DOHH2 (cell line): Measurements from ENCODE around the gene HLA-DPB1.

Experiments
- H3F3A ChIP-seq: fragments of 200-600 bp; sonication (generic), shearing (Covaris generic); 2 replicates; pipeline ENCODE4 v1.6.0; 2016; ENCODE audit warnings: antibody characterized with exemption, mild to moderate bottlenecking; ENCODE audit not compliant: control insufficient read depth, insufficient read depth
- H3K27ac ChIP-seq: fragments of 200-600 bp; sonication (generic); 2 replicates; pipeline ENCODE4 v1.5.1; 2014; ENCODE audit warnings: low read depth, mild to moderate bottlenecking, low read length, moderate library complexity
- H3K27me3 ChIP-seq: fragments of 200-600 bp; sonication (generic); 2 replicates; pipeline ENCODE4 v1.6.1; 2014; ENCODE audit warnings: mild to moderate bottlenecking, low read length, mixed read lengths; ENCODE audit not compliant: control insufficient read depth
- H3K36me3 ChIP-seq: fragments of 200-600 bp; sonication (generic); 2 replicates; pipeline ENCODE4 v1.6.1; 2014; ENCODE audit warnings: mild to moderate bottlenecking, low read length, moderate library complexity, mixed read lengths; ENCODE audit not compliant: control insufficient read depth
- H3K4me1 ChIP-seq: fragments of 200-600 bp; sonication (generic); 2 replicates; pipeline ENCODE4 v1.6.1; 2014; ENCODE audit warnings: mild to moderate bottlenecking, low read length, mixed read lengths; ENCODE audit not compliant: control insufficient read depth
- H3K4me2 ChIP-seq: fragments of 200-600 bp; sonication (generic); 2 replicates; pipeline ENCODE4 v1.6.0; 2014; ENCODE audit warnings: mild to moderate bottlenecking, low read length, moderate library complexity
- H3K4me3 ChIP-seq: fragments of 200-600 bp; sonication (generic); 2 replicates; pipeline ENCODE4 v1.5.1; 2014; ENCODE audit warnings: mild to moderate bottlenecking, low read length, mixed read lengths
- H3K79me2 ChIP-seq: fragments of 200-600 bp; sonication (generic); 2 replicates; pipeline ENCODE4 v1.6.1; 2014; ENCODE audit warnings: mild to moderate bottlenecking, low read length, mixed read lengths; ENCODE audit not compliant: control insufficient read depth
- H3K9me2 ChIP-seq: fragments of 200-600 bp; sonication (generic); replicated peaks from 2 replicates; pipeline ENCODE4 v1.6.1; 2014; ENCODE audit warnings: mild to moderate bottlenecking, low read length, mixed read lengths; ENCODE audit not compliant: control insufficient read depth
- H3K9me3 ChIP-seq: fragments of 200-600 bp; sonication (generic); 2 replicates; pipeline ENCODE4 v1.6.1; 2014; ENCODE audit warnings: antibody characterized with exemption, low read length, mixed read lengths; ENCODE audit not compliant: control insufficient read depth, insufficient read depth
- H4K20me1 ChIP-seq: fragments of 200-600 bp; sonication (generic); 2 replicates; pipeline ENCODE4 v1.6.0; 2014; ENCODE audit warnings: low read depth, mild to moderate bottlenecking, antibody characterized with exemption, low read length, moderate library complexity; ENCODE audit not compliant: control insufficient read depth, insufficient read depth
- EZH2phosphoT487 ChIP-seq: fragments of 200-600 bp; sonication (generic); IDR thresholded peaks from 2 replicates; pipeline ENCODE4 v1.6.1; 2017; ENCODE audit warnings: borderline replicate concordance, mild to moderate bottlenecking, antibody characterized with exemption, low read length, moderate library complexity, mixed read lengths
- TF ChIP-seq, protein P1 (sequence below): fragments of 200-600 bp; sonication (generic); IDR thresholded peaks from one replicate; pipeline ENCODE4 v1.5.1; 2014; ENCODE audit warnings: antibody characterized with exemption, mild to moderate bottlenecking, low read depth, low read length; ENCODE audit not compliant: poor library complexity, severe bottlenecking

The HLA-DPB1 gene

DNA sequence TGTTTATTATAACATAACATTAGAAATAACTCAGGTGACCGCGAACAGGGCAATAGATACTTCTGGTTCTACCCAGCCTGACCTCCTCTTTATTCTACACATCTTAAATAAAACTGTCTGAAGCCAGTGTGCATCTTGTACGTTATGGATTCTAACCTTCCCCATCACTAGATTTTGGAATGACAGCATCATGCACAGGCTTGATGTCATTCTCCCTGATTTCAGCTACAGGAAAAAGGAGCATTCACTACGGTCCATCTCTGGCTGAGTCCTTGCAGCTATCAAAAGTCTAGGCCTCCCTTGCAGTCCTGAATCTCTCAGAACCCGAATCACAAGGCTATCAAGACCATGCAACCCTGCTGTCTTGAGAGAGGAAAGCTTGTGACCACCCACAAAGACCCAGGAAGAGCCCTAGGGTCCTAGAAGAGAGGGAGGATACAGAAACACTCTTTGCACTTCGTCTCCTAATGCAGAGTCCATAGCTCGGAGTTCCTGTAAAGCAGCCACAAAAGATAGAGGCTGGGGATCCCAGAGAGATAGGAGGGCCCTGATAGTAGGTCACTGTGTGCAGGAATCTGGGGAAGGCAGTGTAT is 3.2 kb upstream of the HLA-DPB1 start:
- peak overlapping the region; percentile 58 for H3K27ac ChIP-seq
- peaks cover 31% of the 10 kb centered on the region for H3K36me3 ChIP-seq
- no peaks in the 10 kb centered on the region for H3K9me3 ChIP-seq
- H3K27me3 ChIP-seq: no peaks in the 10 kb centered on the region
- H4K20me1 ChIP-seq: no peaks in the 10 kb centered on the region
- TF ChIP-seq, protein P1, sequence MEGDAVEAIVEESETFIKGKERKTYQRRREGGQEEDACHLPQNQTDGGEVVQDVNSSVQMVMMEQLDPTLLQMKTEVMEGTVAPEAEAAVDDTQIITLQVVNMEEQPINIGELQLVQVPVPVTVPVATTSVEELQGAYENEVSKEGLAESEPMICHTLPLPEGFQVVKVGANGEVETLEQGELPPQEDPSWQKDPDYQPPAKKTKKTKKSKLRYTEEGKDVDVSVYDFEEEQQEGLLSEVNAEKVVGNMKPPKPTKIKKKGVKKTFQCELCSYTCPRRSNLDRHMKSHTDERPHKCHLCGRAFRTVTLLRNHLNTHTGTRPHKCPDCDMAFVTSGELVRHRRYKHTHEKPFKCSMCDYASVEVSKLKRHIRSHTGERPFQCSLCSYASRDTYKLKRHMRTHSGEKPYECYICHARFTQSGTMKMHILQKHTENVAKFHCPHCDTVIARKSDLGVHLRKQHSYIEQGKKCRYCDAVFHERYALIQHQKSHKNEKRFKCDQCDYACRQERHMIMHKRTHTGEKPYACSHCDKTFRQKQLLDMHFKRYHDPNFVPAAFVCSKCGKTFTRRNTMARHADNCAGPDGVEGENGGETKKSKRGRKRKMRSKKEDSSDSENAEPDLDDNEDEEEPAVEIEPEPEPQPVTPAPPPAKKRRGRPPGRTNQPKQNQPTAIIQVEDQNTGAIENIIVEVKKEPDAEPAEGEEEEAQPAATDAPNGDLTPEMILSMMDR: no peak
- no peak for TF ChIP-seq EZH2phosphoT487
- no peaks in the 10 kb centered on the region for H3F3A ChIP-seq
- H3K9me2 ChIP-seq: no peaks in the 10 kb centered on the region
- peak overlapping the region; percentile 84 for H3K4me2 ChIP-seq
- H3K79me2 ChIP-seq: peaks cover 42% of the 10 kb centered on the region
- H3K4me1 ChIP-seq: peaks cover 62% of the 10 kb centered on the region
- H3K4me3 ChIP-seq: peak overlapping the region; percentile 76

DNA sequence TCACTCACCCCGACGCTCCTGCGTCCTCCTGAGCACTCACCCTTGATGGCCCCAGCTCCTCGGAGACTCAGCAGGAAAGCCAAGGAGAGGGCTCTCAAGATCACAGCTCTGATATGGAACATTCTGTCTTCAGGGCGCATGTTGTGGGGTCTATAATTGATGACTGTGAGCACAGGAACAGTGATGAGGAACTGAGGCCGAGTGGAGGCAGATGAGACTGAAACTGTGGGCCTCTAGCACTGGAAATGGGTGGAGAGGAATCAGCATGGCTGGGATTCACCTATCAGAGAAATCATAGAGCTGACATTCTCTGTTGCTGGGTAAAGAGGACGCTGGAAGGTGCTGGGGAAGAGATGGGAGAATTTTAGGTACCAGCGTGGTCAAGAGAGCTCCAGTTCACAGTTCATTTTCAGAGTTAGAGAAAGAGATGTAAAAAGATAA is 2.3 kb upstream of the HLA-DPB1 start, which contains the start of gene HLA-DPA1:
HLA-DPA1 (minus strand) TSS at position 219 of the 441 bp plus-strand sequence.
- Histone ChIP-seq H3F3A (no peaks in the 10 kb centered on the region), H3K79me2 (peaks cover 49% of the 10 kb centered on the region), H4K20me1 (no peaks in the 10 kb centered on the region), H3K36me3 (peaks cover 25% of the 10 kb centered on the region), H3K27ac (peak within 1 kb of the TSS; percentile 58), H3K4me1 (peaks cover 70% of the 10 kb centered on the region), H3K9me3 (no peaks in the 10 kb centered on the region), H3K4me2 (peak within 1 kb of the TSS; percentile 84), H3K4me3 (peak within 1 kb of the TSS; percentile 91), H3K27me3 (no peaks in the 10 kb centered on the region), H3K9me2 (no peaks in the 10 kb centered on the region)
- TF ChIP-seq, protein P1: no peak
- TF ChIP-seq EZH2phosphoT487: no peak

DNA sequence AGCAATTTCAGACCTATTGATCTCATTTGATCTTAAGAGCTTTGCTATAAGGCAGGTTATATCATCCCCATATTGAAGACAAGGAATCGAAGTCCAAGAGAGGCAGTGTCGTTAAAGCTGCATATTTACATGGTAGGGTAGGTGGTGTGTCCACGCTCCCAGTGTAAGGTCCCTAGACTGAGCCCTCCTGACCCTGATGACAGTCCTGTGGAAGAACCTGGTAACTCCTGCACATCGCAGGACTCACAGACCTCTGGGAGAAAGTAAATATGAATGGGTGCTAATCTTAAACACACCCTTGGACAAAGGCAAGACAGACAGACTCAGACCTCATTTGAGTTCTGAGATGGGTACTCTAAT is 602 bp upstream of the HLA-DPB1 start:
- peaks cover 72% of the 10 kb centered on the region for H3K4me1 ChIP-seq
- peak overlapping the region; percentile 84 for H3K4me2 ChIP-seq
- H3K9me2 ChIP-seq: no peaks in the 10 kb centered on the region
- H4K20me1 ChIP-seq: no peaks in the 10 kb centered on the region
- H3K4me3 ChIP-seq: peak overlapping the region; percentile 91
- peaks cover 52% of the 10 kb centered on the region for H3K79me2 ChIP-seq
- H3K36me3 ChIP-seq: peaks cover 10% of the 10 kb centered on the region
- H3K27me3 ChIP-seq: no peaks in the 10 kb centered on the region
- H3K27ac ChIP-seq: peak overlapping the region; percentile 58
- no peaks in the 10 kb centered on the region for H3F3A ChIP-seq
- no peaks in the 10 kb centered on the region for H3K9me3 ChIP-seq
- no peak for TF ChIP-seq EZH2phosphoT487
- TF ChIP-seq, protein P1: no peak
